Uterus (tissue), 2 donors: ENCODE results near the gene ADISSP.

Experiments used
- POLR2A ChIP-seq, 2 donors: fragments of 450-650 bp; IDR thresholded peaks; one replicate each; pipeline ENCODE4 v1.6.1; 2016; ENCODE audit warnings: antibody characterized with exemption in 2 of 2, mild to moderate bottlenecking in 1 of 2, moderate library complexity in 1 of 2
- TF ChIP-seq, protein P1 (sequence below), 4 experiments: fragments of 200-600 bp in 2 of 4; fragments of 450-650 bp in 2 of 4; sonication (generic) in 2 of 4; IDR thresholded peaks; one replicate each; pipeline ENCODE4 v1.5.1; 2016 to 2019; ENCODE audit warnings: antibody characterized with exemption in 4 of 4, mild to moderate bottlenecking in 2 of 4, moderate library complexity in 1 of 4

DNA sequence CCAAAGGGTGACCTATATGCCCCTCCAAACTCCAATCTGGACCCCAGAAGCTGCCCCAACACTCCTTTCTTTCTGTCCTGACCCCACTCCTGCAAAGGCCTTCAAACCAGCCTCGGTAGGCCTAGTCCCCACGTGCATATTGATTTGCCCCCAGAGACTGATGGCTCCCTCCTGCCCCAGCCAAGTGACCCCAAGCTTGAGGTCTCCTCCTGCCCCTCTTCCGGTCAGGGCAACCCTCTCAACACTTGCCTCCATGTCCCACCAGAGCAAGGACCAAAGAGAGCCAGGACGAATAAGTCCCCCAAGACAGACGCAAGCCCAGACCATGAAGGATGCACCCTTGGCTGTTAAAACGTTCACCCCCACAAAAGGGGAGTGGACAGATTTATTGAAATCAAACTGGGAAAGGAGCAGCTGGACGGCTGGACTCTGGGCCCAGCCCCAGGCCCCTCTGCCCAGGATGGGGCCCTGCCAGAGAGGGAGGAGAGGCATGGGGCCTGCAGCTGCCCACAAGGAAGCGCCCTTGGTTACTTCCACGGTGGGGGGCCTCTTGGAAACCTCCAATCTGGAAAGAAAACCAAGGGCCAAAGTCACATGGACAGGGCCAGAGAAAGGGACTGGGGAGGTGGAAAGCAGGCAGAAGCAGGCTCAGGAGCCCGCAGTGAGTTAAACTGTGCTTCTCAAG is 16.1 kb upstream of the ADISSP start:
- TF ChIP-seq, protein P1, sequence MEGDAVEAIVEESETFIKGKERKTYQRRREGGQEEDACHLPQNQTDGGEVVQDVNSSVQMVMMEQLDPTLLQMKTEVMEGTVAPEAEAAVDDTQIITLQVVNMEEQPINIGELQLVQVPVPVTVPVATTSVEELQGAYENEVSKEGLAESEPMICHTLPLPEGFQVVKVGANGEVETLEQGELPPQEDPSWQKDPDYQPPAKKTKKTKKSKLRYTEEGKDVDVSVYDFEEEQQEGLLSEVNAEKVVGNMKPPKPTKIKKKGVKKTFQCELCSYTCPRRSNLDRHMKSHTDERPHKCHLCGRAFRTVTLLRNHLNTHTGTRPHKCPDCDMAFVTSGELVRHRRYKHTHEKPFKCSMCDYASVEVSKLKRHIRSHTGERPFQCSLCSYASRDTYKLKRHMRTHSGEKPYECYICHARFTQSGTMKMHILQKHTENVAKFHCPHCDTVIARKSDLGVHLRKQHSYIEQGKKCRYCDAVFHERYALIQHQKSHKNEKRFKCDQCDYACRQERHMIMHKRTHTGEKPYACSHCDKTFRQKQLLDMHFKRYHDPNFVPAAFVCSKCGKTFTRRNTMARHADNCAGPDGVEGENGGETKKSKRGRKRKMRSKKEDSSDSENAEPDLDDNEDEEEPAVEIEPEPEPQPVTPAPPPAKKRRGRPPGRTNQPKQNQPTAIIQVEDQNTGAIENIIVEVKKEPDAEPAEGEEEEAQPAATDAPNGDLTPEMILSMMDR (IDR thresholded peaks at IDR 0.05), result no peak
- TF ChIP-seq POLR2A (IDR thresholded peaks at IDR 0.05), result no peak
